GM08714 (cell line): Measurements from ENCODE around the gene MDN1.

Experiments
- H3K4me3 ChIP-seq: fragments of 200-500 bp; sonication (Bioruptor generic); 2 replicates; pipeline ENCODE4 v1.5.1; 2014; ENCODE audit warnings: mild to moderate bottlenecking, low read length, inconsistent platforms
- ZNF274 ChIP-seq: IDR thresholded peaks from 2 replicates; pipeline ENCODE4 v1.6.1; 2012; ENCODE audit warnings: mild to moderate bottlenecking, low read depth, low read length

MDN1 gene

DNA sequence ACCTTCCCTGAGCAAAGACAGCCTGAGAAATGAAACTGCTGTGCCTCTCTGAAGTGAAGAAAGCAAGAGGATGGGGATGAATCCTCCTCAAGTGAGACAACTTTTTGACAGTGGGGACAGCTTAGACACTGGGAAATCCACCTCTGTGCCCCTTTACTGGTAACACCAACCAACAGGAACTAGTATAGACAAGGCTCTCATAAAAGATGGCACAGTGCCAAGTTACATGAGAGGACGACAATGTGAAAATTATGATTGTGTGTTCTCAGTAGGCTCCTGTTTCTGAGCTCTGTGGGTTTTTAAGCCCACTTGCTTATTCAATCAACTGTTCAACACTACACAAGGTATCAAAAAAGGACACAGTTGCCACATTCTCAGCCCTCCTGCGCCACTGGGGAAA lies 139.4 kb downstream of the MDN1 start:
- TF ChIP-seq ZNF274: no peak

DNA sequence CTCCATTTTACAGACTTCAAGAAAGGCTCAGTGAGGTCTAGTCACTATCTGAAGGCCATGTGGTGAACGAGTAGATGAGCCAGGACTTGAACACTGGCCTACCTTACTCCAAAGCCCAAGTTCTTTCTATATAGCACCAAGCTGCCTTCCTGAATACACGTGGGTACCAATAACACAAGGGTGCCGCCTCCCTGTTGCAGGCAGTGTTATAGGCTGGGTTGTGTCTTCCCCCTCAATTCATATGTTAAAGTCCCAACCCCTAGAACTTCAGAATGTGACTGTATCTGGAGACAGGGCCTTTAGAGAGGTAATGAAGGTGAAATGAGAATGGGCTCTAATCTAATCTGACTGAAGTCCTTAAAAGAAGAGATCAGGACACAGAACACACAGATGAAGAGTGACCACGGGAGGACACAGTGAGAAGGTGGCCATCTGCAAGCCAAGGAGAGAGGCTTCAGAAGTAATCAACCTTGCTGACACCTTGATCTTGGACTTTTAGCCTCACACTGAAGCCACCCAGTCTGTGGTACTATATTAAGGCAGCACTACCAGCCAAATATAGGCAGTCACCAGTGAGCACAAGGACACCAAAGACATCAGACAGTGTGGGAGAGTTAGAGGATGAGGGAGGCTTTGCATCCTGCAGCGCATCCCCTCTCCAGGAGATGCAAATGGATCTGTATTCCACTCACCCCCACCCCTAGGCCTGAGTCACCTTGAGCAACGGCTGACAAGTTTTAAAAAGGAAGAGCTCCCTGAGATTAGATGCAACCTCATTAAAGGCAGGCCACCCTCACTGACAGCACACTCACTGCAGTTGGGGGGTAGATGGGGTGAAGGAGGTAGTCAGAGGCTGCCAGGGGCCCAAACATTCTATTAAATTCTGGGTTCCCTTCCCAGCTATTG lies 140.1 kb downstream of the MDN1 start:
- no peak overlapping the region for H3K4me3 ChIP-seq
- no peak for TF ChIP-seq ZNF274

More for the DNA sequence above, 139.4 kb downstream of the MDN1 start:
- H3K4me3 ChIP-seq: no peak overlapping the region

DNA sequence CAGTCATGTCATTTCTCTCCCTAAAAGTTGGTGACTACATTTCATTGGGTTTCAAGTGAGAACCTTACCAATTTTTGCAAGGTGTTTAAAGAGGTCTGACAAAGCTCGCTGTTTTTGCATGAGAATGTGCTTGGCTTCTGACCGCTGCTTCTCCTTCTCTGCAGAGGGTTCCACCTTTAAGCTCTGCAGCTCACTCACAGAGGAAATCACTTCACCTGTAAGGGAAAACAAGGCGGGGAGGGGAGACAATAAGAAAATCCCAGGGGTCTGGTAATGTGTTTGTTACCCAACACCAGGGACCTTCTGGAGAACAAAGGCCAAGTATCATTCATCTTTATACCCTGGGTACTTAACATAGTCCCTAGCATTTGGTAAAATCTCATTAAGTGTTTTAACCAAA lies 141.1 kb downstream of the MDN1 start:
- TF ChIP-seq ZNF274: no peak
- H3K4me3 ChIP-seq: no peak overlapping the region

DNA sequence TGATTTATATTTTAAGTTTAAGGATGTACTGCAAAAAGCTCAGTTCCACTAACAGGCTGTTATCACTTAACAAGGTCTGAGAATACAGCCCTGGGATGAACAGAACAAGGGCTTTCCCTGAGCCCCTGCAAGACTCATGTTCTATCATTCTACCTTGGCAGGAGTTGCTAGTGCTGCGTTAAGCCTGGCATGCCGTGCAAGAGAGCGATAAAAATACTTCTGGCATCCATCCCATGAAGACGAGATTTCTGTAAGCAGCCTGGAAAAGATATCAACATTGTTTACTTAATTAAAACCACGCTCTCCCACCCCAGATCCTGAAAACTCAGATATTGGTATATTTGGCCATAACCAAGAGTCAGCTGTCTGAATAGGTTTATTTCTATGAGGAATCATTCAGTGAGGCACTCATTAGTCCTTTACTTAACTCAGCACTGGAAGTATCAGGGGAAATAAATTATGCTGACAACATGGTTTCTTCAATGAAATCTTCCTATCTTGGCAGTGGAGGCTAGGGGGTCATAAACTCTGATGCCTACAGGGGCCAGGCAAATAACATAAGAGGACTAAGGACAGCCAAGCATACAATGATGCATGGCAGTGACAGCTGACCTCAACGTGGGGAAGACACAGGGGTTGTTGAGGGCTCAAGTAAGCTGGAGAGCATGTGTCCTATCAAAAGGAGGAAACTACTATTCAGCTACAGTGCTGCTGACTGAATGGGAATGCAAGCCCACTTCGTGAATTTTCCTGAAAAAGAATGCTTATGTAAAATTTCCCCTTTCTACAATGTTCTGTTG lies 143.4 kb downstream of the MDN1 start:
- no peak overlapping the region for H3K4me3 ChIP-seq
- TF ChIP-seq ZNF274: no peak

DNA sequence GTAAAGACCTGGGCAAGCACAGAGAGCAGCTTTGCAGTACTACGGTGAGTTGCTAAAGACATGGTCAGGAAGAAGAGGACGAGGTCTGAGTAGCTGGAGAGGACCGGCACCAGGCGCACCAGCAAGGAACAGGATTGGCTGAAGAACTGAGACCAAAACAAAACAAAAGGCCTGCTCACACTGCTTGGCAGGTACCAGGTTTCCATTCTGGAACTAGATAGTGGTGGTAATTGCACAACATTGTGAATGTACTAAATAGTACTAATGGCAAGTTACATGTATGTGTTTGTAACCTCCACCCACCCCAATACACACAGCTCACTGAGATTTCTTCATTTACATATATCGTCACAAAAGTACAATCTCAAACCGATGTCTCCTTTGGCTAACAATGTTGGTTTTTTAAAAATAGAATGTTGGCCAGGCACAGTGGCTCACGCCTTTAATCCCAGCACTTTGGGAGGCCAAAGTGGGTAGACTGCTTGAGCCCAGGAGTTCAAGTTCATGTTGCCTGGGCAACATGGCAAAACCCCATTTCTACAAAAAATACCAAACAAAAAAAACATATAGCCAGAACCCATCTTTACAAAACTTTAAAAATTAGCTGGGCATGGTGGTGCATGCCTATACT lies 148.5 kb downstream of the MDN1 start:
- H3K4me3 ChIP-seq: no peak overlapping the region
- no peak for TF ChIP-seq ZNF274

DNA sequence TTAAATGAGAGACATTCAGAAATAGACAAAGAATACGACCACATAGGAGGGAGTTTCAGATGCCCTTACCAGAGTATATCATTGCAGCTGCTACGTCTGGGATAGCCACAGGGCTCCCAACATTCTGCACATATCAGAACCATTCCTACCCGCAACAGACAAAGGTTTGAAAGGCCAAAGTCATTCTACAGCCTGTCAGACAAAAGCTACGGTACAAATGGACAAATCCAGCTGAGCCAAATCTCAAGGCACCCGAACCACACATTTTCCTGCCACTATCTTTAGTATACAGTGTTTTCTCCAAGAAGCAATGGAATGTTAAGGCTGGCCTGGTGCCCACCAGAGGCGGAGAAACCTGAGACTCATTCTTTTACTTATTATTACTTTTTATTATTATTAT lies 150.6 kb downstream of the MDN1 start:
- TF ChIP-seq ZNF274: no peak
- H3K4me3 ChIP-seq: no peak overlapping the region

DNA sequence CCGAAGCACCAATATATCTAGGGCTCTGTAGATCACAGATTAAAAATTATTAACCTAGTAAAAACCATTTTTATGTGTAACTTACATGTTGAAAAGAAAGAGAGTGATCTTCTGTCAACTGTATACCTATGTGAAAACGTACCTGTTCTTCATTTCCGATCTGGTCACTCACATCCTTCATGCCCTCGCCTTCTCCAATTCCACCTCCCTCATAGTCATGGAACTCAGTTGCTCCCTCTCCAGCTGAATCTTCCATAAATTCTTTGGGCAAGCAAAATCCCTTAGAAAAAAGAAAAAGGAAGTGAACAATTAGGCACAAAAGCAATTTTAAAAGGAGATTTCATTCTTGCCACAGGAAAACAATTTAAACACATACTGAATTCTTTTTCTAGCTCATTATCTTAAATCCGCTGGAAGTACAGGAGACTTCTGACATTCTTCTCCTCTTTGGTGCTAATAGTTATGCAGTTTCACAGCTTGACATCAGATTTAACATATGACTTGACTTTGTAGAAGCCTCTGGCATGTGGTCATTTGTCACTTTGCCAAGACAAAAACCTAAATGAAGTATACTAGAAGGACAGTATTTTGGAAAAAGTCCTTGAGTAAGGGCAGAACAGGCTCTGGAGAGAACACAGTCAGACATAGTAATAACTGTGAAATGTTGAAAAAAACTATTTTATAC lies 151.6 kb downstream of the MDN1 start:
- no peak for TF ChIP-seq ZNF274
- H3K4me3 ChIP-seq: no peak overlapping the region

DNA sequence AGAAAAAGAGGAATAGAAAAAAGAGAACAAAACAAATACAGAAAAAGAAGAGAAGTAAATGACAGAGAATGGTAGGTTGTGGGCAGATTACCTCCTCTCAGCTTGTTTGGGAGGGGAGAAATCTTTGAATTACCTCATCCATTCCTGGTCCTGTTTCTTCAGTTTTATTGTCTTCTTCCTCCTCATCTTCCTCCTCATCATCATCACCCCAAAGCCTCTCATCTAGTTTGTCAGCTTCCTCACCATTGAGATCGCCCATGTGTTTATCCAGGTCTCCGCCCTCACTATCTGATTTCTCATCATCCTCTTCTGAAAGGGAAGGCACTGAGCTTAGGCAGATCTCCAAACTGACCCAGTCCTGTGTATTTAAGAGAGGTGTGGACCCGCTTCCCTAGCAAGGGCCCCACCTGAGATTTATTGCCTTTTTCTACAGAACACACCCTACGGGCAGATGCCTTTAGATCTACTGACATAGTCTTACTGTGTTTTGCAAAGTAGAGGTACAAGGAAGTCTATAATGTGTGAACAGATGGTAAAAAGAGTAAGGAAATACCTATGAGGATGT lies 156.9 kb downstream of the MDN1 start:
- no peak for TF ChIP-seq ZNF274
- no peak overlapping the region for H3K4me3 ChIP-seq

DNA sequence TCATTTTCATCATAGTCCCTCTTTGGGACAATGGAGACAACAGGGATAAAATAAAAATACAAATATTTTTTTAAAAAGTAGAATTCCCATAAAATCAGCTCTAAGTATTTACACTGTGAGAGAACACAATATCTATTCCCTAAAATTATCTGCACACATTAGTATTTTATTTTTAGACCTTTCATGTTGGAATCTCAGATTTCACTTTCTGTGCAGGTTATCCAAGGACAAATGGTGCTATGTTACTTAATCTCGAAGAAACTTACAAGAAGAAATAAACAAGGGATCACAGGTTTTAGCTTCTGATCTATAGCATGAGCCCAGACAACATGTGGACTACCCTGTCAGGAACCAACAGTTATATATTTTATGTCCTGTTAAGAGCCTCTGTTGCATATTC lies 158.0 kb downstream of the MDN1 start:
- no peak overlapping the region for H3K4me3 ChIP-seq
- TF ChIP-seq ZNF274: no peak

DNA sequence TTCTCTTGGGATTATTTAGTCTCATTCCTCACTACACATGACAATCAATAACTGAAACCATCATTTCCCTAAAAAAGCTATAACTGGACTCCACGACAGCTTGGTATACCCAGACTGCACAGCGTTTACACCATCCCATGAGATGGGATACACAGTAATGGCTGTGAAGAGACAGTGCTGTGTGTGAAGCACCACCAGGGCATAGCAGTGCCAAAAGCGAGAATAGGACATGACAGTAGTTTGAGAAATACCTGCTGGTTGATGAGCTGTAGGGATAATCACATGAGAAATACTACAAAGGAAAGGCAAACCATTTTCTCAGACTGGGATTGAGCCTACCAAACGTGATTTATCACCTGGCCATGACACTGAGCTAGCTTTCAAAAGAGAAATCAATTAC lies 158.6 kb downstream of the MDN1 start:
- no peak for TF ChIP-seq ZNF274
- H3K4me3 ChIP-seq: no peak overlapping the region

DNA sequence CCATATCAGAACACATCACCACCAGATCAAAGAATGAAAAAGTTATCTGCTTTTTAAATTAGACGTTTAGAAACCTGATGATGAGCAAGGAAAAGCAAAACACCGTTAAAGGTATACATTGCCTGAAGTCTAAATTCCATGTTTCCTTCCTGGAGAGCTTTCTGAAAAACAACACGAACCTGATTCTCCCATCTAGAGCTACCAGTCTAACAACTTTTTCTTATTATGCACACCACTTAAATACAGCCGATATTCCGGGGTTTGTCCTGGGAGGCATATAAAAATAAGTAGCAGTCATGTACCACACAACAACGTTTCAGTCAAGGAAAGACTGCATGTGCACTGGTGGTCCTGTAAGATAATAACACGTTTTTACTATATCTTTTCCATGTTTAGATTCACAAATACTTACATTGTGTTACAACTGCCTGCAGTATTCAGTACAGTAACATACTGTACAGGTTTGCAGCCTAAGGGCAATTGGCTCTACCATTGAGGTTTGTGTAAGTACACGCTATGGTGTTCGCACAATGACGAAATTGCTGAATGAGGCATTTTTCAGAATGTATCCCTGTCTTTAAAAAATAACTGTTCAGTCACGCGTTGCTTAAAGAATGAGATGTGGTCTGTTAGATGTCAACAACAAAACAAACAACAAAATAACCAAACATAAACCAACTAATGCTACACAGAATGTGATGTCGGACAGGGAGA lies 162.0 kb downstream of the MDN1 start:
- TF ChIP-seq ZNF274: no peak
- H3K4me3 ChIP-seq: no peak overlapping the region

DNA sequence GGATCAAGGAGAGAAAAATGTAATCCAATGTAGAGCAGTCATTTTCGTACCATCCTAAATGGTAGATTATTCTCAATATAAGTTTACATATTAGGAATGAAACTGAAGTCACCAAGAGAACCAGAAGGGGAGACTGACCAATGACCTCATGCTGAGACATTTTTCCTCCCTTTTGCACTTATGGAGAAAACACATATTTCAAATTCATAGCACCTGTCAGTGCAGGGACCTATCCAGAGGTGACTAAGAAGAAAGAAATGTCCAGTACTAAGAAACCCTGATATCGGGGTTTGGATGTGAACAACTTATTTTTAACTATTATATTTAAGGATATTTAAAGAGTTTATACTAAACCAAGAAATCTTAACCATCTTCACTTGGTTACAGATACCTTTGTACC lies 164.5 kb downstream of the MDN1 start:
- H3K4me3 ChIP-seq: no peak overlapping the region
- TF ChIP-seq ZNF274: no peak

DNA sequence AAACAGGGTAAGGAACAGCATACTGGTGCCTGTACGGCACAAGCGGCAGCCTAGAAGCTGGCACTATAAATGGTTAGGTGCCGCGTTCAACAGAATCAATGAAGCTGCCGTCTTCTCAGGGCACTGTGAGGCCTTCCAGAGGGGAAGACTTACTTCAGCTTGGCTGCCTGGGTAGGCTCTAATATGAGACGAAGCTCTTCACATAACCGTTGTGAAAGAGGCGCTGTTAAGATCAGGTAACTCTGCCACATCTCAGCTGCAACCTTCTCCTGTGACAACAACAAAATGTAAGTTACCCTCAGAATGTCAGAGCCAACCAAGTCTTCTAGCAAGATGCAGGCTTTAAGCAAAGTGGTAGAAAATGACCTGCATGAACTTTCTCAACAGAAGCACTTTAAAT lies 169.0 kb downstream of the MDN1 start:
- TF ChIP-seq ZNF274: no peak
- no peak overlapping the region for H3K4me3 ChIP-seq

DNA sequence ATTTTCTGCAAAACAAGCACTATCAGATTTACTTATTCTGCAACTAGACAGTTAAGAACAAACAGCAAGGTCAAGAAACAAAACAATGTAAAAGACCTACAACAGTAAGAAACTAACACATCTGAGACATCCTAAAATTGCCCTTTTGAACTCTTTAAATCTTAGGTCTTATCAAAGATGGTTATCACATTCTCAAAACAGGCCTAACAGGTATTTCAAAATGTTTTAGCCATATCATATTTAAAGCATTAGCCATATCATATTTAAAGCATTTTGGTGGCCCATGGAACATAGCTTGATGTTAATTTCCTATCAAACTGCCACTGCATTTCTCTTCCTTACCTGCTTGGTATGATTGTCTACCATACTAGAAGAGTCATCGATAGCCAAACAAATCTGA lies 169.9 kb downstream of the MDN1 start:
- no peak for TF ChIP-seq ZNF274
- no peak overlapping the region for H3K4me3 ChIP-seq
